ENCODE measurements around the gene RACGAP1. TPM values are rescaled to one million over a fixed set of nuclear protein-coding genes. Genes with fewer than 3 reads are reported as not detected.

Gene RACGAP1
- 63.2 and 90.1 TPM in 2 replicates for total RNA-seq

GRCh38 chr12:50025187-50026059 is at the start of gene RACGAP1:
Gene RACGAP1 (minus strand): TSS chr12:50025494. CDS start chr12:50016715, 8,779 bp downstream.

GRCh38 chr12:50057000-50057841 is 31.9 kb upstream of the RACGAP1 start, which contains the start of gene ASIC1:
Gene ASIC1 (plus strand): TSS chr12:50057596. CDS start chr12:50058767, 1,171 bp downstream.

GRCh38 chr12:49972641-49973360 is 52.5 kb downstream of the RACGAP1 start, which contains the start of gene AQP6:
Gene AQP6 (plus strand): TSS chr12:49972947. CDS start chr12:49973174, 227 bp downstream.

GRCh38 chr12:49961111-49961922 is 64.0 kb downstream of the RACGAP1 start, which contains the start of gene AQP5:
Gene AQP5 (plus strand): TSS chr12:49961872. CDS start chr12:49962018, 146 bp downstream.

GRCh38 chr12:49950273-49951251 is 74.7 kb downstream of the RACGAP1 start, which contains the start of gene AQP2:
Gene AQP2 (plus strand): TSS chr12:49950737. CDS start chr12:49950831, 94 bp downstream.

Other genes with a start within 250 kb of the RACGAP1 start
- gene NCKAP5L, start 197.1 kb downstream of the RACGAP1 start, total RNA-seq: 16.2 and 17.8 TPM in 2 replicates
- 2.9 and 3.3 TPM in 2 replicates for gene BCDIN3D, start 182.4 kb downstream of the RACGAP1 start, total RNA-seq
- gene FAIM2, start 121.6 kb downstream of the RACGAP1 start, total RNA-seq: 0.37 and 0.98 TPM in 2 replicates
- gene AQP2, start 74.8 kb downstream of the RACGAP1 start, total RNA-seq: not detected in 2 replicates
- gene AQP5, start 63.6 kb downstream of the RACGAP1 start, total RNA-seq: not detected in 2 replicates
- gene AQP6, start 52.5 kb downstream of the RACGAP1 start, total RNA-seq: not detected in 2 replicates
- 1.2 and 2.6 TPM in 2 replicates for gene ASIC1, start 32.1 kb upstream of the RACGAP1 start, total RNA-seq
- gene SMARCD1, start 59.8 kb upstream of the RACGAP1 start, total RNA-seq: 41.5 and 55.1 TPM in 2 replicates
- gene GPD1, start 78.5 kb upstream of the RACGAP1 start, total RNA-seq: 0.37 and 0.39 TPM in 2 replicates
- gene COX14, start 86.7 kb upstream of the RACGAP1 start, total RNA-seq: 19.5 and 36.0 TPM in 2 replicates
- 19.5 and 22.1 TPM in 2 replicates for gene CERS5, start 141.9 kb upstream of the RACGAP1 start, total RNA-seq